ENCODE measurements around the gene CCDC6.
"Not testable (repeated sequence)": the region's sequence is repeated elsewhere in the genome, so short reads cannot be mapped to it uniquely, and the experiment has no call there.

The CCDC6 gene

DNA sequence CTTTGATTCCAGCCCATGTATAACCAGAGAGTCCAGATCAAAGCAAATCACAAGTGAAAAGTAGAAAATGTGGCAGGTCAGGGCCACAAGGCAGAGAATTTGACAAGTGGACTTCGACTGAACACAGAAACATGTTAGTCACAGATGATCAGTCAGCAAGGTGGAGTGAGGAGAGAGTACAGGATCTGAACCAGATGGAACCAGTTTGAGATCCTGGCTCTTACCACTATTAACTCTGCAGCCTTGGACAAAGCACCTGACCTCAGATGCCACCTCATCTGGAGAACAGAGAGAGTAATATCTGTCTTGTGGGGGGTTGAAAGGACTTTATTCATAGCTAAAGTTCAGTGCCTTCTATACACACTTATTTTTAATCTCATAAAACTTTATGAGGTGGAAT lies 157.5 kb downstream of the CCDC6 start:
- no peak for DNase-seq

DNA sequence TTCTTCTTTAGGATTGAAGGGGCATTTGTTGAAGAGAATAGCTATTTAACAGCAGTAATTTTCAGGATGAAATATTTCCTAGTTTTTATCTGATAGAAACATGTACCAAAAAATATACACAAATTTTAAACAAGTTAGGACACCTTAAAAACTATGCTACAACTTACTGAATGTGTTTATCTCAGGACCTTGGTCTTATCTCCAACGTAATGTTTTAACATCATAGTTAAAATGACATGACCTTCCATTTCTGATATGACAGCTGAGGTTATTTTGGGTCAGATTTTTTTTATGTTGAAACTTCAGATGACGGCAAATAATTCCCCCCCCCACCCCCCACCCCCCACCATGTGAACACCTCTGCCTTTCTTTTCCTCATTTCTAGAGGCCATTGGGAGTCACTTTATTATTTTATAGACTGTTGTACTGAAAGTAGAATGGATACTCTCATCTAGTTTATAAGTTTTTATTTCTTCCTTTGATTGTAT lies 161.1 kb downstream of the CCDC6 start:
- DNase-seq = no peak

DNA sequence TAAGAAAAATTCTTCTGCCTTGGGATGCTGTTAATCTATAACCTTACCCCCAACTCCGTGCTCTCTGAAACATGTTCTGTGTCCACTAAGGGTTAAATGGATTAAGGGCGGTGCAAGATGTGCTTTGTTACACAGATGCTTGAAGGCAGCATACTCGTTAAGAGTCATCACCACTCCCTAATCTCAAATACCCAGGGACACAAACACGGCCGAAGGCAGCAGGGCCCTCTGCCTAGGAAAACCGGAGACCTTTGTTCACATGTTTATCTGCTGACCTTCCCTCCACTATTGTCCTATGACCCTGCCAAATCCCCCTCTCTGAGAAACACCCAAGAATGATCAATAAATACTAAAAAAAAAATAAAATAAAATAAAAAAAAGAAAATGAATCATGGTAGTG lies 161.6 kb downstream of the CCDC6 start:
- not testable (repeated sequence) for DNase-seq

DNA sequence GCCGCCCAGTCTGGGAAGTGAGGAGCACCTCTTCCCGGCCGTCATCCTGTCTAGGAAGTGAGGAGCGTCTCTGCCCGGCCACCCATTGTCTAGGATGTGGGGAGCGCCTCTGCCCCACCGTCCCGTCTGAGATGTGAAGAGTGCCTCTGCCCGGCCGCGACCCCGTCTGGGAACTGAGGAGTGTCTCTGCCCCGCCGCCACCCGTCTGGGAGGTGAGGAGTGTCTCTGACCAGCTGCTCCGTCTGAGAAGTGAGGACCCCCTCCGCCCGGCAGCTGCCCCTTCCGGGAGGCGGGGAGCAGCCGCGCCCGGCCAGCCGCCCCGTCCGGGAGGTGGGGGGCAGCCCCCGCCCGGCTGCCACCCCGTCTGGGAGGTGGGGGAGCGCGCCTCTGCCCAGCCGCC lies 162.2 kb downstream of the CCDC6 start:
- not testable (repeated sequence) for DNase-seq

DNA sequence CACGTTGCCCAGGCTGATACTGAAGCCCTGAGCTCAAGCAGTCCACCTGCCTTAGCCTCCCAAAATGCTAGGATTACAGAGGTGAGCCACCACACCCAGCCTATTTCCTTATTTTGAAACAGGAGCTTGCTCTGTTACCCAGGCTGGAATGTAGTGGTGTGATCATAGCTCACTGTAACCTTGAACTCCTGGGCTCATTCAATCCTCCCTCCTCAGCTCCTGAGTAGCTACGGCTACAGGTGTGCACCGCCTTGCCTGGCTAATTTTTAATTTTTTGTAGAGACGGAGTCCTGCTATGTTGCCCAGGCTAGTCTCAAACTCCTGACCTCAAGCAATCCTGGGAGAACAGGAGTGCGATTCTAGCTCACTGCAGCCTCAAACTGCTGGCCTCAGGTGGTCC lies 164.8 kb downstream of the CCDC6 start:
- no peak for DNase-seq

DNA sequence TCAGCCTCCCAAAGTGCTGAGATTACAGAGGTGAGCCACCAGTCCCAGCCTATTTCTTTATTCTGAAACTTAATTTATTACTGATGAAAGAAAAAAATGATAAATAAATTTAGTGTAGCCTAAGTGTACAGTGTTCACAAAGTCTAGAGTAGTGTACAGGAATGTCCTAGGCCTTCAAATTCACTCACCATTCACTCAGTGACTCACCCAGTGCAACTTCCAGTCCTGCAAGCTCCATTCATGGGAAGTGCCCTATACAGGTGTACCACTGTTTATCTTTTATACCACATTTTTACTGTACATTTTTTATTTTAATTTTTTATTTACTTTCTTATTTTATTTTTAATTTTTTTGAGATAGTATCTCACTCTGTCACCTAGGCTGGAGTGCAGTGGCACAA lies 165.3 kb downstream of the CCDC6 start:
- no peak for DNase-seq
